OCI-LY3 (cell line): ENCODE results near the gene GAMT.

Experiments used
- H2AFZ ChIP-seq: fragments of 200-600, 300-600 bp; shearing (Covaris generic); 2 replicates; pipeline ENCODE4 v1.6.0; 2014; ENCODE audit warnings: antibody characterized with exemption, low read depth, low read length
- H3K27ac ChIP-seq: fragments of 200-600, 300-600 bp; sonication (generic); 2 replicates; pipeline ENCODE4 v1.5.1; 2014; ENCODE audit warnings: mild to moderate bottlenecking, low read length, moderate library complexity, mixed read lengths
- H3K27me3 ChIP-seq: fragments of 200-600, 300-600 bp; sonication (generic); 2 replicates; pipeline ENCODE4 v1.6.1; 2014; ENCODE audit warnings: low read depth, low read length, mixed read lengths
- H3K36me3 ChIP-seq: fragments of 200-600, 300-600 bp; sonication (generic); replicated peaks from 2 replicates; pipeline ENCODE3; 2014; ENCODE audit warnings: low read depth, low read length, mixed read lengths
- H3K4me1 ChIP-seq: fragments of 300-600, 200-600 bp; sonication (generic); 2 replicates; pipeline ENCODE4 v1.6.1; 2014; ENCODE audit warnings: low read length, mixed read lengths
- H3K4me2 ChIP-seq: fragments of 200-600, 300-600 bp; sonication (generic); 2 replicates; pipeline ENCODE4 v1.6.1; 2014; ENCODE audit warnings: low read length, mixed read lengths
- H3K4me3 ChIP-seq: fragments of 300-600, 200-600 bp; sonication (generic); 2 replicates; pipeline ENCODE4 v1.5.1; 2014; ENCODE audit warnings: antibody characterized with exemption, mild to moderate bottlenecking, low read length, moderate library complexity
- H3K79me2 ChIP-seq: fragments of 300-600, 200-600 bp; shearing (Covaris generic); 2 replicates; pipeline ENCODE4 v1.6.1; 2014; ENCODE audit warnings: mild to moderate bottlenecking, low read length, mixed read lengths
- H3K9ac ChIP-seq: fragments of 300-600, 200-600 bp; shearing (Covaris generic); 2 replicates; pipeline ENCODE4 v1.6.0; 2014; ENCODE audit warnings: mild to moderate bottlenecking, low read length, moderate library complexity
- H3K9me3 ChIP-seq: fragments of 200-600, 300-600 bp; shearing (Covaris generic); 2 replicates; pipeline ENCODE4 v1.6.1; 2014; ENCODE audit warnings: low read length, mixed read lengths; ENCODE audit not compliant: insufficient read depth
- H4K20me1 ChIP-seq: fragments of 200-600, 300-600 bp; sonication (generic); 2 replicates; pipeline ENCODE4 v1.6.1; 2016; ENCODE audit warnings: low read length, mixed read lengths; ENCODE audit not compliant: insufficient read depth
- EZH2phosphoT487 ChIP-seq: fragments of 200-600 bp; shearing (Covaris generic); IDR thresholded peaks from 2 replicates; pipeline ENCODE4 v1.6.1; 2018; ENCODE audit warnings: antibody characterized with exemption, mixed run types, low read depth
- TF ChIP-seq, protein P1 (sequence below): fragments of 200-600, 300-600 bp; sonication (generic); IDR thresholded peaks from 2 replicates; pipeline ENCODE4 v1.5.1; 2014; ENCODE audit warnings: antibody characterized with exemption, low read length, low read depth

GAMT gene

DNA sequence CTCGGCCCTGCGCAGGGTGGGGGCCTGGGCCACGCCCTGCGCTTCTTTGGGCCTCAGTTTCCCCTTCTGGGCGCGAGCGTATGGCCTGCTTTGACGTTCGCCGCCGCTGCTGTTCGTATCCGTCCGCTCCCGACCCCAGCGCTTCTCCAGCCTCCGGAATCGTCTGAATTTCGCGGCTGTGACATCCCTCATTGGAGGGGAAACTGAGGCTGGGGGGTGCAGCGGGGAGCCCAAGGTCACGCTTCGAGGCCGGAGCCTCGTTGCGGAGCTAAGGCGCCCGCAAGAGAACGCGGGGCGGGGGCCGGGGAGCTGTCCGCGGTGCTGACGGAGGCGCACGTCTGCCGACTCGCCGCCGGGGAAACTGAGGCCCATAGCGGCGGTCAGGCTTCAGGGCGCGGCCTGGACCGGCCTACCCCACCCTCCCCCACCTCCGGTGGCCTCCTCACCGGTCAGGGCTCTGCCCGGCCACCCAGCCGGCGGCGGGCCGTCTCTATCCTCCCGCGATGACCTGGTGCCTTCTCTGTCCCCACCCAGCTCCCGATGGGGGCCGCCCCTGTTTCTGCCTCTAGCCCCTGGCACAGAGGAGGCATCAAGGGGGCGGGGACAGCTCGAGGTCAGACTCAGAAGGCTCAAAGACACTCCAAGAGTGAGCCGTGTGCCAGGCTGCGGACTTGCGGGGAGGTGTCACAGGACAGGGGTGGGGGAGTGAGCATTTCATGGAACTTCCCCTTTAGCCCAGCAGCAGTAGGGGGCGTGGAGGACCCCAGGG lies 45.6 kb upstream of the GAMT start:
- Histone ChIP-seq H3K9ac (no peak overlapping the region), H4K20me1 (peaks cover 10% of the 10 kb centered on the region), H3K27ac (no peak overlapping the region), H3K36me3 (peaks cover 13% of the 10 kb centered on the region), H3K4me3 (no peak overlapping the region), H3K4me2 (no peak overlapping the region), H3K9me3 (no peaks in the 10 kb centered on the region), H3K4me1 (peaks cover 17% of the 10 kb centered on the region), H3K79me2 (peaks cover 4% of the 10 kb centered on the region; the same call in 1 of the 2 replicates), H3K27me3 (no peaks in the 10 kb centered on the region), H2AFZ (no peak overlapping the region)
- TF ChIP-seq, protein P1, sequence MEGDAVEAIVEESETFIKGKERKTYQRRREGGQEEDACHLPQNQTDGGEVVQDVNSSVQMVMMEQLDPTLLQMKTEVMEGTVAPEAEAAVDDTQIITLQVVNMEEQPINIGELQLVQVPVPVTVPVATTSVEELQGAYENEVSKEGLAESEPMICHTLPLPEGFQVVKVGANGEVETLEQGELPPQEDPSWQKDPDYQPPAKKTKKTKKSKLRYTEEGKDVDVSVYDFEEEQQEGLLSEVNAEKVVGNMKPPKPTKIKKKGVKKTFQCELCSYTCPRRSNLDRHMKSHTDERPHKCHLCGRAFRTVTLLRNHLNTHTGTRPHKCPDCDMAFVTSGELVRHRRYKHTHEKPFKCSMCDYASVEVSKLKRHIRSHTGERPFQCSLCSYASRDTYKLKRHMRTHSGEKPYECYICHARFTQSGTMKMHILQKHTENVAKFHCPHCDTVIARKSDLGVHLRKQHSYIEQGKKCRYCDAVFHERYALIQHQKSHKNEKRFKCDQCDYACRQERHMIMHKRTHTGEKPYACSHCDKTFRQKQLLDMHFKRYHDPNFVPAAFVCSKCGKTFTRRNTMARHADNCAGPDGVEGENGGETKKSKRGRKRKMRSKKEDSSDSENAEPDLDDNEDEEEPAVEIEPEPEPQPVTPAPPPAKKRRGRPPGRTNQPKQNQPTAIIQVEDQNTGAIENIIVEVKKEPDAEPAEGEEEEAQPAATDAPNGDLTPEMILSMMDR = no peak
- TF ChIP-seq EZH2phosphoT487 = no peak

- Histone ChIP-seq H3K79me2 (peaks cover 12% of the 10 kb centered on the region), H3K27ac (no peak overlapping the region), H3K9ac (no peak overlapping the region), H3K36me3 (peaks cover 19% of the 10 kb centered on the region), H4K20me1 (peaks cover 18% of the 10 kb centered on the region), H3K4me3 (no peak overlapping the region), H3K4me2 (no peak overlapping the region), H3K27me3 (no peaks in the 10 kb centered on the region), H3K4me1 (peaks cover 17% of the 10 kb centered on the region), H2AFZ (no peak overlapping the region), H3K9me3 (no peaks in the 10 kb centered on the region)
- no peak for TF ChIP-seq EZH2phosphoT487
- TF ChIP-seq, protein P1 = no peak
Observed at GRCh38 chr19:1445932-1446712, 44.8 kb upstream of the GAMT start.

DNA sequence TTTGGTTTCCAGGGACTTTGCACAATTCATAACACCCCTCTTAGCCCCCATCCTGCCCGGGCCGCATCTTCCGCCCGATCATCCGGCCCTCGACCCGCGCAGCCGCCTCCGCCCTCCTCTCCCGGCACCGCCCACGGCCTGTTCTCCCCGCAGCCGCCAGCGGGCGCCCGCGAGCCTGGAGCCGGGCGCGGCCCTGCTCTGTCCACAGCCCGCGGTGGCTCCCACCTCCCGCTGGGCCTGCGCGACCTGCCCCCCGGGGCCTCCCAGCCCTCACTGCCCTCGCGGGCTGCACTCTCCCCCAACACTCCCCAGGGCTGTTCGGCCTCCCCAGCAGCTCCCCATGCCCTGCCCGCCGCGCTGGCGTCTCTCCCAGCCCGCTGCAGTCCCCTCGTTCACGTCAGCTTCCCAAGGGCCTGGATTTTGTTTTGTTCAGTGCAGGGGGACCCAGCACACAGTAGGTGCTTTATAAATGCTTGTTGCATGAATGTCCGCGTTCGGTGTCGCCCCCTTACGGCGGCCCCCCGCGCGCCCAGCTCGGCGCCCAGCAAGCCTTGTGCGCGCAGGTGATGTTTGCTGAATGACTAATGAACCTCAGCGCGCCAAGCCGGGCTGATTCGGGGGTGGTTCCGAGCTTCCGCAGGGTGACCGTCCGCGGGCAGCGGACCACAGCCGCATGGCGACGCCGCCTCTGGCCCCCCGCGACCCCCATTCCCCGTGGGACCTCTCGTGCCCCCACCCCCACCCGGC lies 44.0 kb upstream of the GAMT start:
- Histone ChIP-seq H3K36me3 (peaks cover 27% of the 10 kb centered on the region), H2AFZ (peak overlapping the region; percentile 70; the same call in 1 of the 2 replicates), H3K27ac (peak overlapping the region; percentile 63), H3K9me3 (no peaks in the 10 kb centered on the region), H3K4me1 (peaks cover 24% of the 10 kb centered on the region), H3K27me3 (no peaks in the 10 kb centered on the region), H4K20me1 (peaks cover 25% of the 10 kb centered on the region), H3K9ac (peak overlapping the region; percentile 67), H3K4me2 (peak overlapping the region; percentile 68), H3K4me3 (peak overlapping the region; percentile 80), H3K79me2 (peaks cover 19% of the 10 kb centered on the region)
- no peak for TF ChIP-seq EZH2phosphoT487
- TF ChIP-seq, protein P1 = peak; percentile 90
